H1 (cell line): ENCODE data around the gene LPCAT3. TPM values are rescaled to one million over a fixed set of nuclear protein-coding genes. Genes with fewer than 3 reads are reported as not detected.

Source experiments
- CBX8 ChIP-seq: fragments of 300-800, 300-1000 bp; sonication (generic); IDR thresholded peaks from 2 replicates; pipeline ENCODE4 v1.7.1; 2016; ENCODE audit warnings: low read depth, low read length, borderline replicate concordance
- JUN ChIP-seq: IDR thresholded peaks from 2 replicates; pipeline ENCODE4 v1.6.1; 2011; ENCODE audit warnings: low read depth, mild to moderate bottlenecking, improper control_type of control experiment, low read length
- SAP30 ChIP-seq: fragments of 300-600 bp; sonication (generic); IDR thresholded peaks from 2 replicates; pipeline ENCODE4 v1.7.1; 2012; ENCODE audit warnings: low read length, moderate library complexity, mild to moderate bottlenecking, inconsistent platforms; ENCODE audit not compliant: insufficient read depth, insufficient replicate concordance
- polyA plus RNA-seq, 7 experiments: library from polyadenylated mRNA; depleted of rRNA in 3 of 7; stranded (reverse) in 5 of 7; unstranded in 2 of 7; fragments of >200 nt in 5 of 7; fragments of 200-250 nt in 2 of 7; gene quantifications; 1 replicate in 5 of 7; 2 replicates in 1 of 7; 4 replicates in 1 of 7; pipeline versions ENCODE4 v1.2.1 to v1.2.3, GENCODE V29; 2011 to 2013; ENCODE audit warnings: missing spikeins in 2 of 7, mixed read lengths in 2 of 7
- total RNA-seq: library from RNA; stranded (reverse); fragmentation: NEBNext Ultra II Directional; extraction: Animal tissue kit (Norgen Biotek cat#: 25700); gene quantifications from 2 replicates; pipeline ENCODE4 v1.2.1, GENCODE V29; 2021

Gene LPCAT3
- total and polyA plus RNA-seq, 2 of the 8 experiments (the other 6 are each of a cell fraction or from before 2014, with no cell fraction given), result 55.8 to 70.4 TPM

DNA sequence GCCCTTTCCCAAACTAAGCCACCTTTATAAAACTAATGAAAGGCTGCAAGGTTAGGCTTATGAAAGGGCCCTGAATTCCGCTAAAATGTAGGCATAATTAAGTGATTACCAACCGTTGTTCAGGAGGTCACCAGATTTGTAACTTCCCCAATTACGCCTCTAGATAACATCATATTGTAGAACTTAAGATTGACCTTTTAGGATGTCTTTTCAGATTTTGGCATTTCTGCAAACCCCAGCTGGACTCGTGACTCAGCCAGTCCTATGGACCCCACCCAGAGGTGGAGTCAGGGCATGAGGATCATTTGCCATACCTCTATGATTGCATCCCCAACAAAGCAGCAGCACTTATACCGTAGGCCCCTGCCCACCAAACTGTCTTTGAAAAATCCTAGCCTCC, 3.7 kb upstream of the LPCAT3 start (continued):
- TF ChIP-seq CBX8 (no peak), SAP30 (no peak), JUN (no peak)
